Measurements from ENCODE around the gene PHGDH.
"Not testable (repeated sequence)": the region's sequence is repeated elsewhere in the genome, so short reads cannot be mapped to it uniquely, and the experiment has no call there.

The PHGDH gene

DNA sequence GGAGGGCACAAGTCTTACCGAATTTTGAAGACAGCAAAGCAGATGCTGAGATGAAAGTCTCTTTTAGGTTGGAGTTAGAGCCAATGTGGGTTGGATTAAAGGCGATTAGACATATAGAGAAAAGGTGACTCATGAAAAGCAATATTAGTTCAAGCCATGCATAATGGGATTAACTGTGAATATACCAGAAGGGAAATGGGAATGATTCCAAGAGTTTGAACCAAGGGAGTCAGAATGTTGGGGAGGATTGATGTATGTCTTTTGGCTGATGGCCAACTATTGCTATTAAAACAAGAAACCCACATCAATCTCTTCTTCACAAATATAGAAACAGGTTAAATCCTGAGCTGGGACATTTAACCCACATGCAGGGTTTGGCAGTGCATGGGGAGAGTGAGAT is 55.8 kb downstream of the PHGDH start:
- DNase-seq = no peak

- no peak for DNase-seq
Observed at GRCh38 chr1:119768778-119769177, 57.0 kb downstream of the PHGDH start, which contains the start of gene HMGCS2. HMGCS2 (minus strand) TSS chr1:119768905; CDS start chr1:119768844, 61 bp downstream.

DNA sequence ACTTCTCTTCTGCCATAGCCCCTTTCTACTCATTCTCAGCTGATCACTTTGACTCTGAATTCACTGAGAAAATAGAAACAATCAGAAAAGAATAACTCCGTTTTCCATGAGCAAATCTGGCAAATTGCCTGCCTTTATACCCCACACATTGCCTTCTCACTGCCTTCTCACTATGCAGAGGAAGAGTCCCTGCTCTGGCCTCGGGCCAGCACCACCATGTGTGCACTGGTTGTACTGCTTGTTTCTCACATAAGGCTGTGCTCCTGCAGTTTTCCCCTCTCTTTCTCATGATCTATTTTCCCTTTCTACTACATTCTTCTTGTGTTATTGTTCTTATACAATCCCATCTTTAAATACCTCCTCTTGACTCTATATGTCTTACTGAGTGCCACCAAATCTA is 59.3 kb downstream of the PHGDH start:
- no peak for DNase-seq

- DNase-seq = no peak
Observed at GRCh38 chr1:119771770-119772169, 60.0 kb downstream of the PHGDH start.

DNA sequence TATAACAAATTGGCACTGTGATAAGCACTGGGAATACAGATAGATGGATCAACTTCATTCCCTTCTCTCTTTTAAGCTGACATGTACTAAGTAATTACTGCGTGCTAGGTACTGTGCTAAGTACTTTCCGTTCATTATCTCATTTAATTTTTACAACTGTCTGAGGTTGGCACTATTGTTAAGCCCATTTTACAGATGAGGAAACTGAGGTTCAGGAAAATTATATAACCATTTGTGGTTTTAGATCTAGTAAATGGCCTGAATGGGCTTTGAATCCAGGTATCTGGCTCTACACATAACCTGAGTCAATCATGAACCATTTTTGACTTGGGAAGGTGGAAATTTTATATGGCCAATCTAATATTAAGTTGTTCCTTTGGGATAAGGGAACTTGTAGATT is 60.6 kb downstream of the PHGDH start:
- no peak for DNase-seq

- no peak for DNase-seq
Observed at GRCh38 chr1:119773711-119774241, 62.0 kb downstream of the PHGDH start.

GRCh38 chr1:119774746-119775490 is 63.2 kb downstream of the PHGDH start:
- DNase-seq = no peak

DNA sequence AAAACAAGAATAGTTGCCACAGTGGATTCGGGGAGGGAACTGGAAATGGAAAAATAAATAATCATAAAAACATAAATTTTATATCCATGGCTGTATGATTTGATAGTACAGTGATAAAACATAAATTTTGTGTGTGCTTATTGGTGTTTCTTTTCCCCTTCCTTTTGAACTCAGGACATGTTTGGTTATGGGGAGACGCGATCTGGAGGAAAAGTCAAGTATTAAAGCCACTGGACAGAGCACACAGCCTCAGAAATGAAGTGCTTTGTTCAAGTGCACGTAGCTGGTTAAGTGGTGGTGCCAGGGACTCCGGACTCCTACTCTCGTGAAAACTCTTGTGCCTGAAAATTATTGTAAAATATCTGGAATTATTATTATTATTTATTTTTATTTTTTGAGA is 66.6 kb downstream of the PHGDH start:
- no peak for DNase-seq

DNA sequence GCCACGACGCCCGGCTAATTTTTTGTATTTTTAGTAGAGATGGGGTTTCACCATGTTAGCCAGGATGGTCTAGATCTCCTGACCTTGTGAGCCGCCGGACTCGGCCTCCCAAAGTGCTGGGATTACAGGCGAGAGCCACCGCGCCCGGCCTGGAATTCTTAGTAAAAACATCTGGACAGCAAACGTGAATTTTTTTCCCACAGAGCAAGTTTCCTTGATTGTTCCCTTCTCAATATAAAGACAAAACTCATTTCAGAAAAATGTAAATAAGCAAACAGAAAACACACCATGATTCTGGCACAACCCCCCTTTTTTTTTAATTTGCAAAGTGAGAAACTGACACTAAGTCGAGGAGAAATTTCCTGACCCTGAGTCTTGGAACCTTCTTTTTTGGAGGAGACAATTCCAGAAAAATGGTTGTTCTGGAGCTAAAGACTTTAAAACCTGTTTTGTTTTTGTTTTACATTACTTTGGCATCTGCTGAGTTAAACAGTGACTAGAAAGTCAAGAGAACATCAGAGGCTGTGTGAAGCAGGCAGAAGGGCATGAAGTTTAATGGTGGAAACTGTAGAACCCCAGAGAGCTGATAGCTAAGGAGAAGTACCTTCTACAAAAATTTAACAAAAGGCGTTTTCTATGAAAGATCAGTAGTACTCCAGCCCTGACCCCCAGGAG is 67.3 kb downstream of the PHGDH start:
- DNase-seq = no peak

DNA sequence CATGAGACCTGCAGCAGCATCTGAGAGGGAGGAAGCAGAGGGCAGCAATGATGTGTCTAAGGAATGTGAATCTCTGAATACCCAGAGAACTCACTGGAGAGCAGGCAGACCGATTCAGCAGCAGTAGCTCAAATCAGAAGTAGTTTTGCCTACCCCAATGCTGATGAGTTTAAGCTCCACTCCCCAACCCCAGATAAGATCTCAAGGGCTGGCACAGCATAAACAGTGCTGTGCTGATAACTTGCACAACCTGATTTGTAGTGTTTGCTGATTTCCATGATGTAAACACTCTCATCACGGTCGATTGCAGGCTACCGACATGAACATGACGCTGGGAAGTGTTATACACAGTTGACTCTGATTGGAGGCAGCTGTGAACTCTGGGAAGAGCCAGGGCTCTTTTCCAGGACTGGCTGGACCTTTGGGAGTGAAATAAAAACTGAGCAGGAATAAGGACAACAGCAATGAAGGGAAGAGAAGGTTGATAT is 68.2 kb downstream of the PHGDH start:
- DNase-seq = no peak

- no peak for DNase-seq
Observed at GRCh38 chr1:119781434-119782210, 69.9 kb downstream of the PHGDH start.

GRCh38 chr1:119782631-119783325 is 71.0 kb downstream of the PHGDH start:
- DNase-seq = no peak

DNA sequence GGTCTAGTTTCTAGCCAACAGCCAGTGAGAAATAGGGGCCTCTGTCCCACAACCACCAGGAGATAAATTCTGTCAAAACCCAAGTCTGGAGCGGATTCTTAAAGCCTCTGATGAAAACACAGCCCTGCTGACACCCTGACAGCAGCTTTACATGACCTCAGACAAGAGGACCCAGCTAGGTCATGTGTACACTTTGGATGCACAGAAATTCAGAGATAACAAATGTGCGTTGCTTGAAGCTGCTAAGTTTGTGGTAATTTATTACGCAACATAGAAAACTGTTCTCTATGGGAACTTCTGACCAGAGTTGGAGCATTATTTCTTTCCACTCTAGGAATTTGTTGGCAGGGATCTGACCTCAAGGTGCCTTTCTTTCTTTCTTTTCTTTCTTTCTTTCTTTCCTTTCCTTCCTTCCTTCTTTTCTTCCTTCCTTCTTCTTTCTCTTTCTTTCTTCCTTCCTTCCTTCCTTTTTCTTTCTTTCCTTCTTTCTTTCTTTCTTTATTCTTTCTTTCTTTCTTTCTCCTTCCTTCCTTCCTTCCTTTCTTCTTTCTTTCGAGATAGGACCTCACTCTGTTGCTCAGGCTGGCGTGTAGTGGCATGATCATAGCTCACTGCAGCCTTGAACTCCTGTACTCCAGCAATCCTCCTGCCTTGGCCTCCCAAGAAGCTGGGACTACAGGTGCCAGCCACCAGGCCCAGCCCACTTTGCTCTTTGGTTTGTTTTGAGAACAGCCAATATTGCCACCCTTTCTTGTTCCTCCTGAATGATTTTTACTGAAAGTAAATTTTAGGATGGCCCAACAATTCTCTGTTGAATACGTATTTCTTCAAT is 71.8 kb downstream of the PHGDH start:
- DNase-seq = no peak

DNA sequence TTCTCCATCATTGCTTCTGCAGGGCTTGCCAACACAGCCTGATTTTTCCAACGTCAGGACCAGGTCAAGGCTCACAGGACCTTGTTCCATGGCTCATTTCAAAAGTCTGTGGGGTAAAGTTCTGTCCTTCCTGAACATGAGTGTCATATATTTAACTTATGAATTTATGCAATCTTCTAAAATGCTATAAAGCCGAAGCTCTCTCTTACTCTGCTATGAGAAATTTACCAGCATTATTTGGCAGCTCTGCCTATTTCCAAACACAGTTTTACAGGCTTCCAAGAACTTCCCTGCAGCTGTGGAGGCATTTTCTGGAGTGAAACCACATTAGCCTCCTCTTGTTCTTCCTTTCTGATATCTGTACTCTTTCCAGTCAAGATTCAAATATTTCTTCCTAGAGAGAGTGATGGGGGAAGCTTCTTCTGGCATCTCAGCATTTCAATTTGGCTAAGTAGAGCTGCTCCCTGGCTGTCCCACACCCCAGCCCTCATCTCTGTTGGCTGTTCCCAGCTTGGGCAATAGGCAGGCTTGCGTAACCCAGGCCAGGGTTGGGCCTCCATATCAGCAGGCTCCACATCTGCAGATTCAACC is 72.6 kb downstream of the PHGDH start:
- no peak for DNase-seq

DNA sequence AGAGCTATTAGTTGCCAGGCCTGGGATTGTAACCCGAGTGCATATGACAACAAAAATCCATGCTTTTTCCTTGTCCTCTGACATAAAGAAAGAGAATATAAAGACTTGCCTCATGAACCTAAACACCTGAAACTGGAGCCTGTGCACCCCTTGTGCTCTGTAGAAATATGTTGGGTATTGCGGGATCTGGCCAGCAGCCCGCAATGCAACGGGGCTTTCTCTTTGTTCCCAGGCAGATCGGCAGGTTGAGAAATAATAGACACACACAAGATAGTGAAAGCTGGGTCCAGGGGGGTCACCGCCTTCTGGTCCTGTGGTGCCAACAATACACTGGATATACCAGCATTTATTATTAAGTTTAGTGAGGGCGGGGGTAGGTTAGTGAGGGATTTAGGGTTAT is 74.3 kb downstream of the PHGDH start:
- DNase-seq = not testable (repeated sequence)

- not testable (repeated sequence) for DNase-seq
Observed at GRCh38 chr1:119786473-119787050, 74.8 kb downstream of the PHGDH start.

DNA sequence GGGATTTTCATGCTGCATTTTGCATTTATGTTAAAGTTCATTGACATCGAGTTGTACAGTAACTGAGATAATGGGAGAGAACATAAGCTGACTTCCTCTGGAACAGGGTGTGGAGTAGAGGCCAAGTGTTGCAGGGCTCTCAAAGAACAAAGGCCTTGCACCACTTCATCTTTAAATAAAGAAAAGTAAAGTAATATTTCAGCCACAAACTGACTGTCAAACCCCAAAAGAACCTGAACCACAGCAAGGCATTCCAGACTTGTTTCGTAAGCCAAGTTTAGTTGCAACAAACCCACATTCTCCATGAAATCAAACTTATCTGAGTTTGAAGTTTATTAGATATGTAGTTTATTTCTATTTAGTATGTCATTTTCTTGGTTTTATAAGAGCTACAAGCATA is 76.0 kb downstream of the PHGDH start:
- no peak for DNase-seq

DNA sequence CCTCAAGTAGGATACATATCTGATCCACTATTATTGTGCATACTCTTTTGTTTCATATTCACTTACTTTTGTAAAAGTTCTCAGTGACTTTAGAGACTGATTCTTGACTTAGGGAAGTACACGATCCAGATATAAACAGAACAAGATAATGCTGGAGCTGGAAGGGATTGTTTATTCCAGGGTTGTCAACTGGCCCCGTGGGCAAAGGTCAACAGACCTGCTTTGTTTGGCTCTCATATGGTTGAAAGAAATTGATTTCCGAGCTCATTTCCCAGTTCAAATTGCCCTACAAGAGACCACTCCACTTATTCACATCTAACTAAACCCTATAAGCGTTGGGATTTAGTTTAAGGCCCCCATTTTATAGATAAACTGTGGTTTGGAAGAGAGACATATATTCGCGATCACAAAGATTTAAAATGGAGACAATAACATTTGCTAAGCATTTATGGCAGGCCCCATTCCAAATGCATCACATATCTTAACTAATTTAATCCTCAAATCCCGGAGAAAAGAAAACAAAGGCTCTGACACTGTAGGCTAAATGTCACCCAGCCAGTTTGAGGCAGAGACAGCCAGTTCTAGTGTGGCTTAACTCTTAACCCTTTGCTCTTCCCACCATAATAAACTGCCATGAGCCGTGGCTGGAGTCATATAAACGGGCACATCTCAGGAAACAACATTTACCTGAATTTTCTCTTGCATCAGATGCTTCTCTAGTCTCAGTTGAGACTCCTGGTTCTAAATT is 78.9 kb downstream of the PHGDH start:
- no peak for DNase-seq

DNA sequence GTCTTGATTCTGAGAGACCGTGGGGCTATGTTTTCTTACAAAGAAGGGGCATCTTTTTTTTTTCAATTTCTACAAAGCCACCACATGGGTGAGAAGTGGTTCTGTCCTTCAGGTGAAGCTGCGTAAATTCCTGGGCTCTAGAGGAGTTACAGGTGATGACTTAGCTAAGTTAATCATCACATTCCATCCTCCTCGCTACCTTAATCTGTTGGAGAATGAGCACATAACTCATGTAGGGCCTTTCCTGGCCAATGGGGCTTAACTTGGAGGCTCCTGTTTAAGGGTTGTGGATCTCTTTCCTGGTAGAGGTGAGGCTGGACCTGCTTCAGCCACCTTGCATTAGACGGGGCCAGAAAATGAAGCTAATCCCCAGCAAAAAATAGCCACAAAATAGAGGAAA is 79.6 kb downstream of the PHGDH start:
- no peak for DNase-seq

All from effector CD4-positive, alpha-beta T cell (primary cell).